ENCODE measurements around the gene SYCE1.

GRCh38 chr10:133536198-133536597 is 29.2 kb downstream of the SYCE1 start:
- TF ChIP-seq, protein P1, sequence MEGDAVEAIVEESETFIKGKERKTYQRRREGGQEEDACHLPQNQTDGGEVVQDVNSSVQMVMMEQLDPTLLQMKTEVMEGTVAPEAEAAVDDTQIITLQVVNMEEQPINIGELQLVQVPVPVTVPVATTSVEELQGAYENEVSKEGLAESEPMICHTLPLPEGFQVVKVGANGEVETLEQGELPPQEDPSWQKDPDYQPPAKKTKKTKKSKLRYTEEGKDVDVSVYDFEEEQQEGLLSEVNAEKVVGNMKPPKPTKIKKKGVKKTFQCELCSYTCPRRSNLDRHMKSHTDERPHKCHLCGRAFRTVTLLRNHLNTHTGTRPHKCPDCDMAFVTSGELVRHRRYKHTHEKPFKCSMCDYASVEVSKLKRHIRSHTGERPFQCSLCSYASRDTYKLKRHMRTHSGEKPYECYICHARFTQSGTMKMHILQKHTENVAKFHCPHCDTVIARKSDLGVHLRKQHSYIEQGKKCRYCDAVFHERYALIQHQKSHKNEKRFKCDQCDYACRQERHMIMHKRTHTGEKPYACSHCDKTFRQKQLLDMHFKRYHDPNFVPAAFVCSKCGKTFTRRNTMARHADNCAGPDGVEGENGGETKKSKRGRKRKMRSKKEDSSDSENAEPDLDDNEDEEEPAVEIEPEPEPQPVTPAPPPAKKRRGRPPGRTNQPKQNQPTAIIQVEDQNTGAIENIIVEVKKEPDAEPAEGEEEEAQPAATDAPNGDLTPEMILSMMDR (conservative IDR thresholded peaks at IDR 0.05; ENCODE audit: low read length) = no peak
- TF ChIP-seq EZH2phosphoT487 (IDR thresholded peaks at IDR 0.05; ENCODE audit: borderline replicate concordance, low read depth, low read length) = no peak
